Measurements from ENCODE around the gene NOL12. TPM values are rescaled to one million over a fixed set of nuclear protein-coding genes. Genes with fewer than 3 reads are reported as not detected.

NOL12 gene
- total RNA-seq, 1 donor from 2014 or later, result 18.1 TPM

DNA sequence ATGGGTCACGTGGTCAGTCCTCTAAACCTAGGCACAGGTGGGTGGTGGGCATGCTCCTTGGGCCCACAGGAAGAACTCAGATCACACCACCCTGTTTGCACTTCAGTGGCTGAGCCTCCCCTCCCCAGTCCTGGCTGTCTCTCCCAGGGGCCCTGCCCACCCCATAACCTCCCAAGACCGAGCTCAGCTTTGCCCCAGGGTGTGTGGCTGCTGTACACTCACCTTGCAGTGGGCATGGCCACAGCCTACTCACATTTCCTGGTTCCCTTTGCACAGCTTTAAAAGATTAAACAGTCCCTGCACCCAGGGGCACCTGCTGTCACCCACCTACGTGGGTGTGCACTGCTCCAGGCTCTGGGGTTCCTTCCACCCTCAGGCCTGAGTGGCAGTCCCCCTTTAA is 24.5 kb downstream of the NOL12 start:
- Histone ChIP-seq H4K20me1 (ENCODE audit: insufficient read depth, low read length) (no peaks in the 10 kb centered on the region), H3K4me3 (ENCODE audit: insufficient read depth, low read depth, low read length) (no peak overlapping the region), H3K36me3 (ENCODE audit: insufficient read depth, low read length) (no peaks in the 10 kb centered on the region), H3K27ac (ENCODE audit: low read depth, low read length) (no peak overlapping the region), H3K4me2 (ENCODE audit: low read length) (no peak overlapping the region), H2AFZ (ENCODE audit: low read depth, low read length) (no peak overlapping the region), H3K27me3 (ENCODE audit: insufficient read depth, low read length) (no peaks in the 10 kb centered on the region), H3K9me3 (ENCODE audit: insufficient read depth, low read depth, low read length) (no peaks in the 10 kb centered on the region), H3K9ac (ENCODE audit: low read length) (no peak overlapping the region), H3K4me1 (ENCODE audit: insufficient read depth, low read length) (no peaks in the 10 kb centered on the region), H3K79me2 (ENCODE audit: insufficient read depth, low read length) (no peaks in the 10 kb centered on the region)
- DNase-seq (ENCODE audit: low read depth) (no peak), FAIRE-seq (no peak)
- no peak for TF ChIP-seq EZH2 (IDR thresholded peaks at IDR 0.05; ENCODE audit: insufficient read depth, low read length)
- TF ChIP-seq, protein P1, sequence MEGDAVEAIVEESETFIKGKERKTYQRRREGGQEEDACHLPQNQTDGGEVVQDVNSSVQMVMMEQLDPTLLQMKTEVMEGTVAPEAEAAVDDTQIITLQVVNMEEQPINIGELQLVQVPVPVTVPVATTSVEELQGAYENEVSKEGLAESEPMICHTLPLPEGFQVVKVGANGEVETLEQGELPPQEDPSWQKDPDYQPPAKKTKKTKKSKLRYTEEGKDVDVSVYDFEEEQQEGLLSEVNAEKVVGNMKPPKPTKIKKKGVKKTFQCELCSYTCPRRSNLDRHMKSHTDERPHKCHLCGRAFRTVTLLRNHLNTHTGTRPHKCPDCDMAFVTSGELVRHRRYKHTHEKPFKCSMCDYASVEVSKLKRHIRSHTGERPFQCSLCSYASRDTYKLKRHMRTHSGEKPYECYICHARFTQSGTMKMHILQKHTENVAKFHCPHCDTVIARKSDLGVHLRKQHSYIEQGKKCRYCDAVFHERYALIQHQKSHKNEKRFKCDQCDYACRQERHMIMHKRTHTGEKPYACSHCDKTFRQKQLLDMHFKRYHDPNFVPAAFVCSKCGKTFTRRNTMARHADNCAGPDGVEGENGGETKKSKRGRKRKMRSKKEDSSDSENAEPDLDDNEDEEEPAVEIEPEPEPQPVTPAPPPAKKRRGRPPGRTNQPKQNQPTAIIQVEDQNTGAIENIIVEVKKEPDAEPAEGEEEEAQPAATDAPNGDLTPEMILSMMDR (IDR thresholded peaks at IDR 0.05; ENCODE audit: insufficient read depth, low read depth, low read length), result no peak
- H3K27me3 Mint-ChIP-seq (ENCODE audit: low read depth, unreplicated experiment), result no peaks in the 10 kb centered on the region
- peaks cover 15% of the 10 kb centered on the region for H3K36me3 Mint-ChIP-seq (ENCODE audit: low read depth, unreplicated experiment)
- no peak overlapping the region for H3K27ac Mint-ChIP-seq (ENCODE audit: unreplicated experiment)
- H3K4me1 Mint-ChIP-seq (ENCODE audit: low read depth, unreplicated experiment), result no peaks in the 10 kb centered on the region
- no peak overlapping the region for H3K4me3 Mint-ChIP-seq (ENCODE audit: unreplicated experiment)
- no peaks in the 10 kb centered on the region for H3K9me3 Mint-ChIP-seq (ENCODE audit: unreplicated experiment)

DNA sequence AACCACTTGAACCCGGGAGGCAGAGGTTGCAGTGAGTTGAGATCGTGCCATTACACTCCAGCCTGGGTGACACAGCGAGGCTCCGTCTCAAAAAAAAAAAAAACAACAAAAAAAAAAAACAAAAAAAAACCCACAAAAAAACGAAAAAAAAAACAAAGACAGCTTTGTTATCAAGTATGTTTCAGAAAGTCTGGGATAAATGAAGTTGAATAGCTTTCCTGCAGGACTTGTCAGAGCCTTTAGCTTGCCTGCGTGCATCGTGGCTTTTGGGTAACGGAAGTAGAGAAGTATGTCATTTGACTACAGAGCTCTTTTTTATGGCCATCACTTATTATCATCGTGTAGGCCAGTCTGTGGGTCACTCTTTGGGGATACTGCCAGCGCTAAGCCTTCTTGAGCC is 25.3 kb downstream of the NOL12 start:
- Mint-ChIP-seq H3K36me3 (ENCODE audit: low read depth, unreplicated experiment) (peaks cover 10% of the 10 kb centered on the region), H3K9me3 (ENCODE audit: unreplicated experiment) (no peaks in the 10 kb centered on the region), H3K4me3 (ENCODE audit: unreplicated experiment) (no peak overlapping the region), H3K27me3 (ENCODE audit: low read depth, unreplicated experiment) (no peaks in the 10 kb centered on the region), H3K4me1 (ENCODE audit: low read depth, unreplicated experiment) (no peaks in the 10 kb centered on the region), H3K27ac (ENCODE audit: unreplicated experiment) (no peak overlapping the region)
- no peak for DNase-seq (ENCODE audit: low read depth)
- Histone ChIP-seq H4K20me1 (ENCODE audit: insufficient read depth, low read length) (no peaks in the 10 kb centered on the region), H3K9me3 (ENCODE audit: insufficient read depth, low read depth, low read length) (no peaks in the 10 kb centered on the region), H2AFZ (ENCODE audit: low read depth, low read length) (no peak overlapping the region), H3K4me3 (ENCODE audit: insufficient read depth, low read depth, low read length) (no peak overlapping the region), H3K36me3 (ENCODE audit: insufficient read depth, low read length) (no peaks in the 10 kb centered on the region), H3K27ac (ENCODE audit: low read depth, low read length) (no peak overlapping the region), H3K27me3 (ENCODE audit: insufficient read depth, low read length) (no peaks in the 10 kb centered on the region), H3K79me2 (ENCODE audit: insufficient read depth, low read length) (no peaks in the 10 kb centered on the region), H3K4me1 (ENCODE audit: insufficient read depth, low read length) (no peaks in the 10 kb centered on the region), H3K9ac (ENCODE audit: low read length) (no peak overlapping the region), H3K4me2 (ENCODE audit: low read length) (no peak overlapping the region)
- TF ChIP-seq EZH2 (IDR thresholded peaks at IDR 0.05; ENCODE audit: insufficient read depth, low read length), result no peak
- TF ChIP-seq, protein P1 (IDR thresholded peaks at IDR 0.05; ENCODE audit: insufficient read depth, low read depth, low read length), result no peak
- no peak for FAIRE-seq

DNA sequence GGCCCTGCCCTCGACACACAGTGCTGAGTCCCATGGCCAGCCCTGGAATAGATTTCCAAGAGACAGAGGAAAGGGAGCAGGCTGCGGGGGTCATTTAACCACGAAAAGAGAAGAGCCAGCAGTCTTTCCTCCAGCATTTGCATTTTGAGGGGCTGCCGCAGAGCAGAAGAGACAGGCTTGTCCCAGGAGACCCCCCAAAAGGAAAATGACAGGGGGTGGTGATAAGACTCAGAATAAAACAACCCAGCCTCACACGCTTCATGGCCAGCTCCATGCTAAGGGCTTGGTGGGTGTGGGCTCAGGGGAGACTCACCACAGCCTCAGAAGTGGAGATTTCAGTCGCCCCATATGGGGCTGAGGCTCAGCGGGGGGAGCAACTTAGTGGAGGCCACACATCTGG is 27.6 kb downstream of the NOL12 start:
- FAIRE-seq (no peak), DNase-seq (ENCODE audit: low read depth) (no peak)
- Histone ChIP-seq H3K4me2 (ENCODE audit: low read length) (no peak overlapping the region), H3K36me3 (ENCODE audit: insufficient read depth, low read length) (no peaks in the 10 kb centered on the region), H3K79me2 (ENCODE audit: insufficient read depth, low read length) (no peaks in the 10 kb centered on the region), H3K4me3 (ENCODE audit: insufficient read depth, low read depth, low read length) (no peak overlapping the region), H3K9ac (ENCODE audit: low read length) (no peak overlapping the region), H3K9me3 (ENCODE audit: insufficient read depth, low read depth, low read length) (no peaks in the 10 kb centered on the region), H4K20me1 (ENCODE audit: insufficient read depth, low read length) (no peaks in the 10 kb centered on the region), H3K27ac (ENCODE audit: low read depth, low read length) (no peak overlapping the region), H2AFZ (ENCODE audit: low read depth, low read length) (no peak overlapping the region), H3K4me1 (ENCODE audit: insufficient read depth, low read length) (no peaks in the 10 kb centered on the region), H3K27me3 (ENCODE audit: insufficient read depth, low read length) (no peaks in the 10 kb centered on the region)
- Mint-ChIP-seq H3K9me3 (ENCODE audit: unreplicated experiment) (no peaks in the 10 kb centered on the region), H3K4me1 (ENCODE audit: low read depth, unreplicated experiment) (no peaks in the 10 kb centered on the region), H3K4me3 (ENCODE audit: unreplicated experiment) (no peak overlapping the region), H3K27ac (ENCODE audit: unreplicated experiment) (no peak overlapping the region), H3K36me3 (ENCODE audit: low read depth, unreplicated experiment) (peaks cover 13% of the 10 kb centered on the region), H3K27me3 (ENCODE audit: low read depth, unreplicated experiment) (no peaks in the 10 kb centered on the region)
- TF ChIP-seq EZH2 (IDR thresholded peaks at IDR 0.05; ENCODE audit: insufficient read depth, low read length), result no peak
- TF ChIP-seq, protein P1 (IDR thresholded peaks at IDR 0.05; ENCODE audit: insufficient read depth, low read depth, low read length), result no peak

Measured in astrocyte (in vitro differentiated cells and primary cell).